ENCODE measurements around the gene H2AZ2.

- TF ChIP-seq, protein P1, sequence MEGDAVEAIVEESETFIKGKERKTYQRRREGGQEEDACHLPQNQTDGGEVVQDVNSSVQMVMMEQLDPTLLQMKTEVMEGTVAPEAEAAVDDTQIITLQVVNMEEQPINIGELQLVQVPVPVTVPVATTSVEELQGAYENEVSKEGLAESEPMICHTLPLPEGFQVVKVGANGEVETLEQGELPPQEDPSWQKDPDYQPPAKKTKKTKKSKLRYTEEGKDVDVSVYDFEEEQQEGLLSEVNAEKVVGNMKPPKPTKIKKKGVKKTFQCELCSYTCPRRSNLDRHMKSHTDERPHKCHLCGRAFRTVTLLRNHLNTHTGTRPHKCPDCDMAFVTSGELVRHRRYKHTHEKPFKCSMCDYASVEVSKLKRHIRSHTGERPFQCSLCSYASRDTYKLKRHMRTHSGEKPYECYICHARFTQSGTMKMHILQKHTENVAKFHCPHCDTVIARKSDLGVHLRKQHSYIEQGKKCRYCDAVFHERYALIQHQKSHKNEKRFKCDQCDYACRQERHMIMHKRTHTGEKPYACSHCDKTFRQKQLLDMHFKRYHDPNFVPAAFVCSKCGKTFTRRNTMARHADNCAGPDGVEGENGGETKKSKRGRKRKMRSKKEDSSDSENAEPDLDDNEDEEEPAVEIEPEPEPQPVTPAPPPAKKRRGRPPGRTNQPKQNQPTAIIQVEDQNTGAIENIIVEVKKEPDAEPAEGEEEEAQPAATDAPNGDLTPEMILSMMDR (conservative IDR thresholded peaks at IDR 0.05), result no peak
- no peak for TF ChIP-seq EZH2 (IDR thresholded peaks at IDR 0.05; ENCODE audit: low read depth)
Observed at GRCh38 chr7:44847920-44848634, at the start of gene H2AZ2.

All from PC-9 (cell line).